A673 (cell line): ENCODE measurements around the gene SRGAP2B.
"Not testable (repeated sequence)": the region's sequence is repeated elsewhere in the genome, so short reads cannot be mapped to it uniquely, and the experiment has no call there.

Experiments used
- EZH2 ChIP-seq: fragments of 200-600 bp; sonication (generic); IDR thresholded peaks from 2 replicates; pipeline ENCODE4 v1.6.1; 2017; ENCODE audit warnings: borderline replicate concordance, low read depth, mild to moderate bottlenecking, mixed read lengths, antibody characterized with exemption, low read length; ENCODE audit not compliant: poor library complexity, severe bottlenecking
- TF ChIP-seq, protein P1 (sequence below): fragments of 300-800, 200-600 bp; sonication (generic); conservative IDR thresholded peaks from 2 replicates; pipeline ENCODE4 v1.5.1; 2017; ENCODE audit warnings: low read depth, mild to moderate bottlenecking, antibody characterized with exemption, low read length, moderate library complexity, mixed read lengths

DNA sequence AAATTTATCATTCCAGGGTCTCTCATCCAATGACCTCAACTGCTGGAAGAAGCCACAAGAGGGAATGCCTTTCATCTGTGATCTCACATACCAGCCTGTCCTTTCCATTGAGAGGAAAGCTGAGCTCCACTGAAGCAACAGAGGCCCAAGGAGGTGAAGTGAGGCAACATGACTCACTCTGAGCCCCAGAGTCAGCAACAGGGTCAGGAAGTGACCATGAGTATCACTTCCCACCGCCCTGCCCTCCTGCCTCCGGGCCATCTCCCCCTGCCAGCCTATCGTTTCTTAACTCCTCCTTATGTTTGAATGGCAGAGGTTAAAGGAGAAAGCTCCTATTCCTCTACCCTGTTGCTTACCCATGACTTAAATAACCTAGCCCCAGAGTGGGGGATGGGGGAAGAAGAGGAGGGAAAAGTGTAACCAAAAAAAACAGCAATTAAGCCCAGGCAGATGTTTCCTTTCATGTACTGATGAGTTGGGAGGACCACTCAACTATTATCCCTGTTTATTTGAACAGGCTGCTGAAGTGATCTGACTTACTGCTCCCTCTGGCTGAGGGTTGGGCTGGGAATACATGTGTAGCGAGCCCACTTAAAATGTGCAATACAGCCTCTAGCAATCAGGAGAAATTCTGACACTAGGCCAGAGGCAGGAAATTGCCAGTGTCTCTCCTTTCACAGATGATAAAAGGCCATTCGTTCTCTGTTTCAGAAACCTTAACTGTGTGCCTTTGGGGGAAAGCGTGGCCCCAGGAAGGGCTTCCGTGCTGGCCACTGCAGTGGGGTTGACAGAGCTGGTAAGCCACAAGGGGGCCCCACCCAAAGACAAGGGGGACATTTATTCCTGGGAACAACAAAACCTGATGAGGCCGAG is 177.7 kb downstream of the SRGAP2B start:
- TF ChIP-seq, protein P1, sequence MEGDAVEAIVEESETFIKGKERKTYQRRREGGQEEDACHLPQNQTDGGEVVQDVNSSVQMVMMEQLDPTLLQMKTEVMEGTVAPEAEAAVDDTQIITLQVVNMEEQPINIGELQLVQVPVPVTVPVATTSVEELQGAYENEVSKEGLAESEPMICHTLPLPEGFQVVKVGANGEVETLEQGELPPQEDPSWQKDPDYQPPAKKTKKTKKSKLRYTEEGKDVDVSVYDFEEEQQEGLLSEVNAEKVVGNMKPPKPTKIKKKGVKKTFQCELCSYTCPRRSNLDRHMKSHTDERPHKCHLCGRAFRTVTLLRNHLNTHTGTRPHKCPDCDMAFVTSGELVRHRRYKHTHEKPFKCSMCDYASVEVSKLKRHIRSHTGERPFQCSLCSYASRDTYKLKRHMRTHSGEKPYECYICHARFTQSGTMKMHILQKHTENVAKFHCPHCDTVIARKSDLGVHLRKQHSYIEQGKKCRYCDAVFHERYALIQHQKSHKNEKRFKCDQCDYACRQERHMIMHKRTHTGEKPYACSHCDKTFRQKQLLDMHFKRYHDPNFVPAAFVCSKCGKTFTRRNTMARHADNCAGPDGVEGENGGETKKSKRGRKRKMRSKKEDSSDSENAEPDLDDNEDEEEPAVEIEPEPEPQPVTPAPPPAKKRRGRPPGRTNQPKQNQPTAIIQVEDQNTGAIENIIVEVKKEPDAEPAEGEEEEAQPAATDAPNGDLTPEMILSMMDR = not testable (repeated sequence)
- not testable (repeated sequence) for TF ChIP-seq EZH2
